HG02759 (cell line): ENCODE results near the gene EXOC5.

Source experiments
- ATAC-seq: cut with Tn5 transposase; IDR thresholded peaks from one replicate; pipeline ENCODE4 v1.9.1; 2021; ENCODE audit warnings: mild to moderate bottlenecking, moderate library complexity; ENCODE audit not compliant: unreplicated experiment

The EXOC5 gene

DNA sequence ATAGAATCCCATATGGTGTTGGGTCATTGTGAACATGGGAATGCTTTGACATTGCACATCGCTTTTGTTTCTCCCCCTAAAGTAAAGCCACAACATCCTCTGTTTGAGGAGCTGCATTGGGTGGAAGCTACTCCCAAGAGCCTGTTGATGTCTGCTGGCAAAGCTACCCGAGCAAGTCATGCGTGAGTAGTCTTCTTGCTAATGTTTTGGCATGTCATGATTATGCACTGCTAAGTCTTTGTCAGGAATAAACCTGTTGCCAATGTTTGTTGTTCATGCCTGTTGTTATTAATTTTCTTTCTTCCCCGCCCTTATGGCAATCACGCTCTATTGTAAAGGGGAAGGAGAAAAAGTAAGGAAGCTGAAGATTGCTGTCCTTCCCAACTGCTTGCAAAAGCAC lies 97.3 kb downstream of the EXOC5 start:
- no peak for ATAC-seq

DNA sequence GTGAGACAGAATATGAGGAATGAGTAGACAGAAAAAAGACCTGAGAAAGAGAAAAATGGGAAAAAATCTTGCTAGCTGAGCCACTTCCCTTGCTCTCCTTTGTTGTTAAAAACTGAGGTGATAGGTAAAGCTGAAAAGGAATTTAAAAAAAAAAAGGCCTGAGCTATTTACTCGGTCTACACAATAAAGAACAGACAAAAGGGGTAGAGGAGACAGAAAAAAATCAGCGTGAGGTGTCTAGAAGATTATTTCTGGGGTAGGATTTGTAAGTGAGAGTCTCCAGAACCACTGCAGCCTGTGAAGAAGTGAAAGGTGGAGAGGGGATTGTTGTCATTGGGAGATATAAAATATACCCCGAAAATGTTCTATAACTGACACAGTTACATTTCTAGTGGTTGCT lies 98.8 kb downstream of the EXOC5 start:
- ATAC-seq, result no peak

DNA sequence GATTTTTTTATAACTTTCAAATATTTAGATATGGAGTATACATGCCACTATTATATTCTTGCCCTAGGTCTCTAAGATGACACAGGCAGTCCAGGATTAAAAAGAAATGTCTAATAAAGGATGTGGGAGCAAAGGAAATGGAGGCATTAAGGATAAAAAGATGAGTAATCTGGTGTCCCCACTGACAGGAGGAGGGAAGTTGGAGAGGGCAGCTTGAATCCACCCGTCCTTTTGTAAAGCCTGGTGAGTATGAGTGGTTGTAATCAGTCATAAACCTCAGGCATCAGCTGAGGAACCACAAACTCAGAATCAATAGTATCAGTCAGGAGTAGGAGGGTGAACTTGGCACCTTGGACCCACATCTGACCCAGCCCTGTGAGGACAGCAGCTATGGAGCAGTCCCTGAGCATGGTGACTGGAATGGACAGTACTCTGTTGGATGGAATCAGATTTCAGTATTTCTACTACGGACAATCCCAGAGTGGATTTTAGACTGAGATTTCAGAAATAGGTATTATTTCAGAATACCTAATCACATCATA lies 100.5 kb downstream of the EXOC5 start:
- no peak for ATAC-seq

DNA sequence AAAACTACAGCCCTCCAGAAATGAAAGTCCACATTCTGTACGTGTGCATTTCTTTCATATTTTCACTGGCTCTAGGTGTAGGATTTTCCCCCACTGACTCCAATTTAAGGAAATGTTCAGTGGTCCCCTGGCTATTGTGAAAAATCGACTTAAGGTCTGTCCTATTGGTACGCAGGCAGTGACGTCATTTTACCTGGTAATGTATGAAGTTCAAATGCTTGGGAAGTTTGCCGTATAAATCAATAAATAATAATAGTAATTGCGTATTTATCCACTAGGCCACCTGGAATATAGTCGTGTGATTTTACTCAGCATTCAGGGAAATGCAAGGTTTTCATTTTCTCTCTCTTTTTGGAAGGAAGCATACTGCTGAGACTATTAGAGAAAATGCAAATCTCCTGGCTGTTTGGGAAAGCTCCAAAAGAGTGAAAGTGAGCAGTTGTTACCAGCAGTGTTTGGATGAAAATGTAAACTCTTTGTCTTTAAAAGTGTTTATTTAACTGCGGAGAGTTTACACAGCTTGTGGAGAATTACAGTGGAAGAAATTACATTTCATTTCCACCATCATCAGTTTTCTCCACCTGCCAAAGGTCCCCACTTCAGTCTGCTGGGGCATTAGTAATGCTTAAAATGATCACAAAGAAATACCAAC lies 107.0 kb downstream of the EXOC5 start:
- ATAC-seq, result no peak

DNA sequence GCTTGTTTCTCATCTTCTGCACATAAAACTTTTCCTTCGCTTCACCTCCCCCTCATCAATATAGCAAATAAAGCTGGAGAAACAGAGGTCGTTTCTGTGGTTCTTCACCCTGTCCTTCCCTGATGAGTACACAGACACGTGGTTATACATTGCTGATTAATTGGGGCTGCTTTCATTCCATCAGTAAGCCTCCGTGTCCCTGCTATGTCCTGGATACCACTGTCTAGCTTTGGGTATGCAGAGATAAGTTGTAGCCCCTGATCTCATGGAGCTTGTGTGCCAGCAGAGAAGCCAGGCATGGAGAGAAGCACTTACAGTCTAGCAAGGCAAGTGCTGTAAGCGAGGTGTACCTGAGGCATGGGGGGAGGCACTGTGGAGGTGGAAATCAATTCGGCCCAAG lies 108.4 kb downstream of the EXOC5 start:
- no peak for ATAC-seq

DNA sequence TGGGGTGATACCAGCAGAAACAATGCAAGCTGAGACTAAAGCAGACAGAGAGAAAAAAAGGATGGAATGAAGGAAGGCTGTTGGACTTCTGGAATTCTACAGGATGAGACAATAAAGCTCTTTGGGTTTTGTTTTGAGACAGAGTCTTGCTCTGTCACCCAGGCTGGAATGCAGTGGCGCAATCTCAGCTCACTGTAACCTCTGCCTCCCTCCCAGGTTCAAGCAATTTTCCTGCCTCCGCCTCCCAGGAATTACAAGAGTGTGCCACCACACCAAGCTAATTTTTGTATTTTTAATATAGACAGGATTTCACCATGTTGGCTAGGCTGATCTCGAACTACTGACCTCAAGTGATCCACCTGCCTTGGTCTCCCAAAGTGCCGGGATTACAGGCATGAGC lies 115.4 kb downstream of the EXOC5 start:
- no peak for ATAC-seq
